MM.1S (cell line): ENCODE results near the gene AK4.

Experiments
- DNase-seq: peaks from one replicate; pipeline ENCODE4 v3.0.0-alpha.2; 2015
- H2AFZ ChIP-seq: fragments of 300-600 bp; sonication (generic); 2 replicates; pipeline ENCODE4 v1.6.0; 2016; ENCODE audit warnings: antibody characterized with exemption, low read length
- H3F3A ChIP-seq: fragments of 300-600 bp; sonication (generic); 2 replicates; pipeline ENCODE4 v1.6.1; 2016; ENCODE audit warnings: mild to moderate bottlenecking, antibody characterized with exemption, low read length, moderate library complexity, mixed read lengths; ENCODE audit not compliant: insufficient read depth
- H3K27ac ChIP-seq: fragments of 300-600 bp; sonication (generic); 2 replicates; pipeline ENCODE4 v1.5.1; 2016; ENCODE audit warnings: mild to moderate bottlenecking, low read length
- H3K27me3 ChIP-seq: fragments of 300-600 bp; sonication (generic); replicated peaks from 2 replicates; pipeline ENCODE4 v1.6.0; 2016; ENCODE audit warnings: low read length; ENCODE audit not compliant: insufficient read depth
- H3K36me3 ChIP-seq: fragments of 300-600 bp; sonication (generic); replicated peaks from 2 replicates; pipeline ENCODE4 v1.6.1; 2016; ENCODE audit warnings: mild to moderate bottlenecking, low read length, mixed read lengths; ENCODE audit not compliant: insufficient read depth
- H3K4me1 ChIP-seq: fragments of 300-600 bp; sonication (generic); 2 replicates; pipeline ENCODE4 v1.6.1; 2016; ENCODE audit warnings: low read length, mixed read lengths
- H3K4me2 ChIP-seq: fragments of 300-600 bp; sonication (generic); 2 replicates; pipeline ENCODE4 v1.6.0; 2016; ENCODE audit warnings: low read depth, low read length
- H3K4me3 ChIP-seq: fragments of 300-600 bp; sonication (generic); 2 replicates; pipeline ENCODE4 v1.5.1; 2016; ENCODE audit warnings: low read length, mixed read lengths
- H3K79me2 ChIP-seq: fragments of 300-600 bp; sonication (generic); 2 replicates; pipeline ENCODE4 v1.6.1; 2016; ENCODE audit warnings: mixed run types, low read length, mixed read lengths
- H3K9ac ChIP-seq: fragments of 300-600 bp; sonication (generic); 2 replicates; pipeline ENCODE4 v1.6.1; 2016; ENCODE audit warnings: low read length, mixed read lengths
- H3K9me2 ChIP-seq: fragments of 300-600 bp; sonication (generic); replicated peaks from 2 replicates; pipeline ENCODE4 v1.6.1; 2016; ENCODE audit warnings: mild to moderate bottlenecking, low read length, mixed read lengths; ENCODE audit not compliant: insufficient read depth
- H3K9me3 ChIP-seq: fragments of 300-600 bp; sonication (generic); replicated peaks from 2 replicates; pipeline ENCODE4 v1.6.1; 2016; ENCODE audit warnings: mild to moderate bottlenecking, low read length, mixed read lengths; ENCODE audit not compliant: insufficient read depth
- H4K20me1 ChIP-seq: fragments of 300-600 bp; sonication (generic); 2 replicates; pipeline ENCODE4 v1.6.1; 2016; ENCODE audit warnings: mild to moderate bottlenecking, low read length, moderate library complexity, mixed read lengths; ENCODE audit not compliant: insufficient read depth
- CTCF ChIP-seq: fragments of 300-600 bp; sonication (generic); IDR thresholded peaks from 2 replicates; pipeline ENCODE4 v1.5.1; 2016; ENCODE audit warnings: antibody characterized with exemption, low read length, mixed read lengths
- EZH2 ChIP-seq: fragments of 300-600 bp; sonication (generic); optimal IDR thresholded peaks from 2 replicates; pipeline ENCODE3; 2017; ENCODE audit warnings: low read depth, mild to moderate bottlenecking, antibody characterized with exemption, low read length, mixed read lengths
- EZH2phosphoT487 ChIP-seq: fragments of 300-600 bp; sonication (generic); IDR thresholded peaks from 2 replicates; pipeline ENCODE4 v1.6.1; 2018; ENCODE audit warnings: antibody characterized with exemption, low read length

AK4 gene

DNA sequence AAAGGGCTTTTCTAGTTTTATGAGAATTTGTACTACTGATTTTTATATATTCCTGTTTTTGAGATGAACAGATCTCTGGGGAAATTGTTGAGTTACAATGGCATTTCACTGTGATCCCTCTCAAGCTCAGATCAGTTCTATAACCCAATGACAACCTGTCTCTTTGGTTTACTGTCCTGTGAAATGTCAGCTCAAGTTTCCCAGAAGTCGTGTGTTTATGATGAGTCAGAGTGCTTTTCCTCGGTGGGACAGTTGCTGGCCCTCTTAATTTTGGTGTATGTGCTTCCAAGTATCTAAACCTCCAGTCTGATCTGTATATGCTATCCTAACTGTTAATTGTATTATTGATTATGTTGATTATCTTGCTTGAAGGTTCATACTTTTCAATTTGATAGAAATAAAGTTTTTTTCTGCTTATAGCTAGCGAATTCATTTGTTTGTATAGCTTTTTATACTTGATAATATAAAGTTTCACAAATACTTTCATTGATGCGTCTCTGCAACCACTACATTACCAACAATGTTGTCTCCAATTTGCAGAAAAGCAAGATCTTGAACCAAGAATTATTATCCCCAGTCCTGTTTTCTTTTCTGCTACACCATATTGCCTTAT lies 83.8 kb downstream of the AK4 start:
- Histone ChIP-seq H3F3A (no peaks in the 10 kb centered on the region), H4K20me1 (no peaks in the 10 kb centered on the region), H3K79me2 (no peaks in the 10 kb centered on the region), H3K9me3 (no peaks in the 10 kb centered on the region), H3K27ac (no peak overlapping the region), H3K9me2 (no peaks in the 10 kb centered on the region), H3K36me3 (no peaks in the 10 kb centered on the region), H3K4me3 (no peak overlapping the region), H2AFZ (no peak overlapping the region), H3K27me3 (no peaks in the 10 kb centered on the region), H3K4me2 (no peak overlapping the region), H3K4me1 (peaks cover 9% of the 10 kb centered on the region; the same call in 1 of the 2 replicates), H3K9ac (no peak overlapping the region)
- no peak for DNase-seq
- no peak for TF ChIP-seq CTCF

- Histone ChIP-seq H3K4me1 (peaks cover 9% of the 10 kb centered on the region; the same call in 1 of the 2 replicates), H2AFZ (no peak overlapping the region), H4K20me1 (no peaks in the 10 kb centered on the region), H3K27me3 (no peaks in the 10 kb centered on the region), H3K36me3 (no peaks in the 10 kb centered on the region), H3F3A (no peaks in the 10 kb centered on the region), H3K79me2 (no peaks in the 10 kb centered on the region), H3K4me2 (no peak overlapping the region), H3K27ac (no peak overlapping the region), H3K4me3 (no peak overlapping the region), H3K9me3 (no peaks in the 10 kb centered on the region), H3K9me2 (no peaks in the 10 kb centered on the region), H3K9ac (no peak overlapping the region)
- TF ChIP-seq CTCF (no peak), EZH2phosphoT487 (no peak), EZH2 (no peak)
- no peak for DNase-seq
Observed at GRCh38 chr1:65232461-65232990, 84.5 kb downstream of the AK4 start.

DNA sequence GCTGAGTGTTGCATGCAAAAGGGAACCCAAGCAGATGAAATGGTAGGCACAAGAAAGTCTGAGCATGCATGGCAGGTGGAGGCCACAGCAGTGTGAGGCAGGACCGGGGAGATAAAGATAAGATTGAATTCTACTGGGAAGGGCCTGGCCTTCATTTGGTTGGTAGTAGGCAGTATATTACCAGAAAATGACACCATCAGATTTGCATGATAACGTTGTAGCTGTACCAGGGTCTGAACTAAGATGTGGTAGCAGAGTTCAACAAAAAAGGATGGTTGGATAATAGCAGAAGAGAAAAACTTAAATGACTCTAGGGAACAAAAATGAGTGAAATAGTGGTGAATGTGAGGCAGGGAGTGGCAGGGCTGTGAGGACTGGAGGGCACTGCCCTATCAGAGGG lies 85.8 kb downstream of the AK4 start:
- Histone ChIP-seq H3K27me3 (no peaks in the 10 kb centered on the region), H3K79me2 (no peaks in the 10 kb centered on the region), H3K4me1 (peaks cover 9% of the 10 kb centered on the region; the same call in 1 of the 2 replicates), H3K4me2 (no peak overlapping the region), H3F3A (no peaks in the 10 kb centered on the region), H3K4me3 (no peak overlapping the region), H3K9ac (no peak overlapping the region), H4K20me1 (no peaks in the 10 kb centered on the region), H3K9me2 (no peaks in the 10 kb centered on the region), H3K9me3 (no peaks in the 10 kb centered on the region), H3K36me3 (no peaks in the 10 kb centered on the region), H2AFZ (no peak overlapping the region), H3K27ac (no peak overlapping the region)
- TF ChIP-seq EZH2phosphoT487 (no peak), EZH2 (no peak), CTCF (no peak)
- DNase-seq, result no peak
